ENCODE results near the gene M1AP. TPM values are rescaled to one million over a fixed set of nuclear protein-coding genes. Genes with fewer than 3 reads are reported as not detected.

Gene M1AP
- total and polyA plus RNA-seq, 9 of the 15 experiments (the other 6 are each of a cell fraction or from before 2014, with no cell fraction given) = 0.06 to 0.33 (median 0.11) TPM; not detected in 4

- TF ChIP-seq RREB1 (CRISPR knock-in tag; IDR thresholded peaks at IDR 0.05) = no peak
- no peak for TF ChIP-seq ZNF449 (CRISPR knock-in tag; IDR thresholded peaks at IDR 0.05)
- no peak for TF ChIP-seq ZKSCAN8 (CRISPR knock-in tag; IDR thresholded peaks at IDR 0.05)
- TF ChIP-seq GMEB1 (CRISPR knock-in tag; IDR thresholded peaks at IDR 0.05) = 0 out of 2 replicates have a peak, but pooled peaks have one; percentile 19
- TF ChIP-seq ZNF766 (CRISPR knock-in tag; conservative IDR thresholded peaks at IDR 0.05) = no peak; the same call in none of the 2 replicates
- TF ChIP-seq PYGO2 (tag; IDR thresholded peaks at IDR 0.05) = no peak
- no peak for TF ChIP-seq TRIM28 (IDR thresholded peaks at IDR 0.05)
- TF ChIP-seq NONO (IDR thresholded peaks at IDR 0.05; ENCODE audit: low read depth in 2 of 2, low read length in 1 of 2) = peak; percentile 52 to 63; a peak in 2 of 4 replicates
- TF ChIP-seq TAF1 (IDR thresholded peaks at IDR 0.05; ENCODE audit: control insufficient read depth, extremely low read depth, insufficient read depth, low read length, severe bottlenecking) = peak; percentile 48
- TF ChIP-seq EP300 (IDR thresholded peaks at IDR 0.05; ENCODE audit: low read length) = peak; percentile 2; the same call in 1 of the 2 replicates
- no peak for TF ChIP-seq ZNF707 (CRISPR knock-in tag; conservative IDR thresholded peaks at IDR 0.05)
- no peak for TF ChIP-seq RFX1 (IDR thresholded peaks at IDR 0.05)
- peak; percentile 80 for TF ChIP-seq ZFX (CRISPR knock-in tag; IDR thresholded peaks at IDR 0.05)
- no peak for TF ChIP-seq NFIX (CRISPR knock-in tag; IDR thresholded peaks at IDR 0.05; ENCODE audit: low read depth)
- TF ChIP-seq ZNF184 (CRISPR knock-in tag; IDR thresholded peaks at IDR 0.05) = no peak
- TF ChIP-seq KDM4B (IDR thresholded peaks at IDR 0.05; ENCODE audit: borderline replicate concordance in 2 of 2, low read depth in 1 of 2) = 0 out of 4 replicates have a peak, but pooled peaks of 1 of the 2 experiments have one; percentile 16
- no peak for TF ChIP-seq NCOA6 (IDR thresholded peaks at IDR 0.05)
- no peak for TF ChIP-seq FUS (optimal IDR thresholded peaks at IDR 0.05; ENCODE audit: low read depth, low read length)
- no peak for TF ChIP-seq THRAP3 (IDR thresholded peaks at IDR 0.05; ENCODE audit: borderline replicate concordance)
Observed at GRCh38 chr2:74548900-74549826, 99.0 kb downstream of the M1AP start (continued).
